Endometrial microvascular endothelial cells (primary cell): Measurements from ENCODE around the gene NT5C1B. TPM values are rescaled to one million over a fixed set of nuclear protein-coding genes. Genes with fewer than 3 reads are reported as not detected.

ENCODE experiments used
- in situ Hi-C: cut with HindIII; loops from 2 replicates; pipeline ENCODE4 v1.10.0; 2017; ENCODE audit warnings: low sequenced_read_pairs, low pct_unique_long_range_greater_than_20kb; ENCODE audit errors: inconsistent ontology term
- total RNA-seq: library from RNA; depleted of rRNA; stranded (reverse); fragments of >200 nt; gene quantifications from one replicate; pipeline ENCODE4 v1.2.3, GENCODE V29; 2015; ENCODE audit errors: inconsistent ontology term

The NT5C1B gene
- total RNA-seq, 1 donor from 2014 or later, result not detected

- in situ Hi-C loops, result no loop called here
These were observed 14.6 kb upstream of the NT5C1B start for GRCh38 chr2:18603854-18604530.

GRCh38 chr2:18602298-18602697 lies 12.9 kb upstream of the NT5C1B start:
- in situ Hi-C loops, result no loop called here

GRCh38 chr2:18600255-18600613 lies 10.9 kb upstream of the NT5C1B start:
- in situ Hi-C loops, result no loop called here

- in situ Hi-C loops, result no loop called here
These were observed 10.3 kb upstream of the NT5C1B start for GRCh38 chr2:18599509-18600254.

- in situ Hi-C loops, result no loop called here
These were observed 9.6 kb upstream of the NT5C1B start for GRCh38 chr2:18598848-18599484.

- in situ Hi-C loops, result no loop called here
These were observed 8.2 kb upstream of the NT5C1B start for GRCh38 chr2:18597618-18598017.

GRCh38 chr2:18596993-18597392 lies 7.6 kb upstream of the NT5C1B start:
- in situ Hi-C loops, result no loop called here

GRCh38 chr2:18593496-18593895 lies 4.1 kb upstream of the NT5C1B start:
- in situ Hi-C loops, result no loop called here

GRCh38 chr2:18592372-18592771 lies 3.0 kb upstream of the NT5C1B start:
- in situ Hi-C loops, result no loop called here

- in situ Hi-C loops, result no loop called here
These were observed 567 bp downstream of the NT5C1B start for GRCh38 chr2:18588802-18589201.

- in situ Hi-C loops, result no loop called here
These were observed 1.3 kb downstream of the NT5C1B start for GRCh38 chr2:18588049-18588448.

GRCh38 chr2:18585526-18585925 lies 3.8 kb downstream of the NT5C1B start:
- in situ Hi-C loops, result no loop called here

- in situ Hi-C loops, result no loop called here
These were observed 4.8 kb downstream of the NT5C1B start for GRCh38 chr2:18584608-18584954.

- in situ Hi-C loops, result no loop called here
These were observed 5.3 kb downstream of the NT5C1B start for GRCh38 chr2:18583905-18584607.

GRCh38 chr2:18580606-18581005 lies 8.8 kb downstream of the NT5C1B start:
- in situ Hi-C loops, result no loop called here

- in situ Hi-C loops, result no loop called here
These were observed 11.3 kb downstream of the NT5C1B start for GRCh38 chr2:18578033-18578432.

- in situ Hi-C loops, result no loop called here
These were observed 23.1 kb downstream of the NT5C1B start for GRCh38 chr2:18566145-18566769.

- in situ Hi-C loops, result no loop called here
These were observed 28.6 kb downstream of the NT5C1B start for GRCh38 chr2:18560797-18561085.

GRCh38 chr2:18560031-18560796 lies 29.2 kb downstream of the NT5C1B start, which contains the start of gene RDH14:
RDH14 (minus strand) TSS chr2:18560653; CDS start chr2:18560572, 81 bp downstream.
- in situ Hi-C loops, result no loop called here
